ENCODE measurements around the gene DNAJB7.
A peak's percentile ranks its signal among the peaks of the same experiment; 100 is the strongest.

DNAJB7 gene

GRCh38 chr22:40818747-40819598 is 42.9 kb downstream of the DNAJB7 start, which contains the start of gene SLC25A17:
TSS of gene SLC25A17 (minus strand) at chr22:40819346. CDS start at chr22:40819248, 98 bp downstream.
- peaks cover 39% of the 10 kb centered on the region for H3K36me3 Mint-ChIP-seq (ENCODE audit: low read depth)
- H3K9me3 Mint-ChIP-seq: no peaks in the 10 kb centered on the region
- H3K4me1 Mint-ChIP-seq (ENCODE audit: low read depth): peaks cover 34% of the 10 kb centered on the region
- H3K27me3 Mint-ChIP-seq: no peaks in the 10 kb centered on the region
- peak within 1 kb of the TSS; percentile 88 for H3K4me3 Mint-ChIP-seq
- H3K27ac Mint-ChIP-seq: peak within 1 kb of the TSS; percentile 94

- Mint-ChIP-seq H3K27ac (peak overlapping the region; percentile 94), H3K27me3 (no peaks in the 10 kb centered on the region), H3K4me3 (peak overlapping the region; percentile 88), H3K4me1 (ENCODE audit: low read depth) (peaks cover 34% of the 10 kb centered on the region), H3K9me3 (no peaks in the 10 kb centered on the region), H3K36me3 (ENCODE audit: low read depth) (peaks cover 36% of the 10 kb centered on the region)
These were observed 43.6 kb downstream of the DNAJB7 start for GRCh38 chr22:40818192-40818746.

- H3K27me3 Mint-ChIP-seq: no peaks in the 10 kb centered on the region
- H3K9me3 Mint-ChIP-seq: no peaks in the 10 kb centered on the region
- peaks cover 35% of the 10 kb centered on the region for H3K36me3 Mint-ChIP-seq (ENCODE audit: low read depth)
- peaks cover 34% of the 10 kb centered on the region for H3K4me1 Mint-ChIP-seq (ENCODE audit: low read depth)
- H3K4me3 Mint-ChIP-seq: peak overlapping the region; percentile 88
- peak overlapping the region; percentile 75 for H3K27ac Mint-ChIP-seq
These were observed 44.2 kb downstream of the DNAJB7 start for GRCh38 chr22:40817737-40818136.

GRCh38 chr22:40813912-40814315 is 48.0 kb downstream of the DNAJB7 start:
- Mint-ChIP-seq H3K36me3 (ENCODE audit: low read depth) (peaks cover 36% of the 10 kb centered on the region), H3K27ac (no peak overlapping the region), H3K4me3 (no peak overlapping the region), H3K4me1 (ENCODE audit: low read depth) (peaks cover 31% of the 10 kb centered on the region), H3K27me3 (no peaks in the 10 kb centered on the region), H3K9me3 (no peaks in the 10 kb centered on the region)
